Uterus (tissue), 4 donors: ENCODE measurements around the gene GFOD2. TPM values are rescaled to one million over a fixed set of nuclear protein-coding genes. Genes with fewer than 3 reads are reported as not detected.

Source experiments
- DNase-seq, 2 donors: peaks; one replicate each; pipeline ENCODE4 v3.0.0-alpha.2; 2019 to 2020
- H3K27ac ChIP-seq, 2 donors: fragments of 200-600 bp; sonication (generic); 1 replicate in 1 of 2; 2 replicates in 1 of 2; pipeline ENCODE4 v1.5.1; 2016 to 2018
- H3K27me3 ChIP-seq, 2 donors: fragments of 200-600 bp; sonication (generic); one replicate each; pipeline ENCODE4 v1.5.1; 2018 to 2019; ENCODE audit warnings: control low read depth in 1 of 2
- H3K36me3 ChIP-seq, 2 donors: fragments of 200-600 bp; sonication (generic); one replicate each; pipeline ENCODE4 v1.5.1; 2019; ENCODE audit warnings: control low read depth in 1 of 2
- H3K4me1 ChIP-seq, 2 donors: fragments of 200-600 bp; sonication (generic); one replicate each; pipeline ENCODE4 v1.5.1; 2018 to 2019; ENCODE audit warnings: control low read depth in 1 of 2
- H3K4me3 ChIP-seq, 2 donors: fragments of 200-600 bp; sonication (generic); 1 replicate in 1 of 2; 2 replicates in 1 of 2; pipeline ENCODE4 v1.5.1; 2018 to 2019; ENCODE audit warnings: mild to moderate bottlenecking in 1 of 2
- H3K9me3 ChIP-seq, 2 donors: fragments of 200-600 bp; sonication (generic); one replicate each; pipeline ENCODE4 v1.5.1; 2019; ENCODE audit warnings: control low read depth in 1 of 2
- CTCF ChIP-seq, 4 experiments: fragments of 200-600 bp in 2 of 4; fragments of 450-650 bp in 2 of 4; sonication (generic) in 2 of 4; IDR thresholded peaks; one replicate each; pipeline ENCODE4 v1.5.1; 2016 to 2019; ENCODE audit warnings: antibody characterized with exemption in 4 of 4, mild to moderate bottlenecking in 2 of 4, moderate library complexity in 1 of 4
- POLR2A ChIP-seq, 2 donors: fragments of 450-650 bp; IDR thresholded peaks; one replicate each; pipeline ENCODE4 v1.6.1; 2016; ENCODE audit warnings: antibody characterized with exemption in 2 of 2, mild to moderate bottlenecking in 1 of 2, moderate library complexity in 1 of 2
- intact Hi-C: fragments of 100-400 bp; cut with DNase I; formaldehyde crosslinking; loops from one replicate; pipeline ENCODE4 v1.15.1; 2023; ENCODE audit warnings: low total_unique reads
- total RNA-seq, 4 donors: library from RNA; depleted of rRNA in 3 of 4; stranded (reverse); fragments of >200 nt in 3 of 4; gene quantifications; one replicate each; pipeline versions ENCODE4 v1.1.0 to v1.2.4, GENCODE V29; 2014 to 2023
- donor health status: DM: yes; HTN: yes; CAD: no.

GFOD2 gene
- total RNA-seq, 4 donors from 2014 or later, result 11.0 to 28.5 (median 26.3) TPM

DNA sequence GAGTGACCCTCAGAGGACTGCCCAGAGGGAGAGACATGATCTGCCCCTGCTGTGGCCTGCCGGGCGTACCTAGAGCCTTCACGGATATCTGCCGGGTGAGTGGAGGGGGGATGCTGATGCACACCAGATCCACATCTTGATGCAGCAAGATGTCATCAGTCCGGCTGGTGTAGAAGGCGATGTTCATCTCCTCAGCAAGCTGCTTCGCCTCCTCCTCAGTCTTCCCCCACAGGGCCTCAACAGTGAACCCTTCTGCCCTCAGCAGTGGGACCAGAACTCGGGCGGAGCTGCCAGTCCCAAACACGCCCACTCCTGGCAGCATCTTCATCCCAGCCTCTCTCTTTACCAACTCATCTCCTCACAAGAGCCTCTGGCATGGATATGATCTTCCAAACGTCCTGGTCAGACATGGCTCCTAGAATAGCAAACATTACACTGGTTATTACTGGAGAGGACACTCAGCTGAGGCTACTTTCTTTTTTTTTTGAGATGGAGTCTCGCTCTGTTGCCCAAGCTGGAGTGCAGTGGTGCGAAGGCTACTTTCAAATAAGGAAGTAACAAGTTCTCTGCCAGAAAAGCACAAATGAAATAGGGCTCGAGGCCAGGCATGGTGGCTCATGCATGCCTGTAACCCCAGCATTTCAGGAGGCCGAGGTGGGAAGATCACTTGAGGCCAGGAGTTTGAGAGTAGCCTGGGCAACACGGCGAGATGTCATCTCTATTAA lies 33.6 kb downstream of the GFOD2 start:
- TF ChIP-seq POLR2A (IDR thresholded peaks at IDR 0.05), result no peak
- no peak for TF ChIP-seq CTCF (IDR thresholded peaks at IDR 0.05)
- Histone ChIP-seq H3K27me3 (no peaks in the 10 kb centered on the region), H3K4me3 (no peak overlapping the region), H3K27ac (peak overlapping the region in 1 of 2 donors; percentile 42), H3K9me3 (no peaks in the 10 kb centered on the region), H3K36me3 (no peaks in the 10 kb centered on the region), H3K4me1 (no peaks in the 10 kb centered on the region)
- DNase-seq, result no peak
- intact Hi-C loops, result no loop called here

- Histone ChIP-seq H3K36me3 (no peaks in the 10 kb centered on the region), H3K4me3 (no peak overlapping the region), H3K27ac (no peak overlapping the region), H3K9me3 (no peaks in the 10 kb centered on the region), H3K27me3 (no peaks in the 10 kb centered on the region), H3K4me1 (no peaks in the 10 kb centered on the region)
- intact Hi-C loops, result no loop called here
- DNase-seq, result no peak
- TF ChIP-seq POLR2A (IDR thresholded peaks at IDR 0.05) (no peak), CTCF (IDR thresholded peaks at IDR 0.05) (no peak)
Measured at GRCh38 chr16:67683767-67684166, 35.3 kb downstream of the GFOD2 start.

- Histone ChIP-seq H3K4me1 (no peaks in the 10 kb centered on the region), H3K36me3 (no peaks in the 10 kb centered on the region), H3K9me3 (no peaks in the 10 kb centered on the region), H3K27ac (no peak overlapping the region), H3K4me3 (no peak overlapping the region), H3K27me3 (no peaks in the 10 kb centered on the region)
- no peak for DNase-seq
- intact Hi-C loops, result no loop called here
- no peak for TF ChIP-seq CTCF (IDR thresholded peaks at IDR 0.05)
- no peak for TF ChIP-seq POLR2A (IDR thresholded peaks at IDR 0.05)
Measured at GRCh38 chr16:67679935-67680897, 38.9 kb downstream of the GFOD2 start.

DNA sequence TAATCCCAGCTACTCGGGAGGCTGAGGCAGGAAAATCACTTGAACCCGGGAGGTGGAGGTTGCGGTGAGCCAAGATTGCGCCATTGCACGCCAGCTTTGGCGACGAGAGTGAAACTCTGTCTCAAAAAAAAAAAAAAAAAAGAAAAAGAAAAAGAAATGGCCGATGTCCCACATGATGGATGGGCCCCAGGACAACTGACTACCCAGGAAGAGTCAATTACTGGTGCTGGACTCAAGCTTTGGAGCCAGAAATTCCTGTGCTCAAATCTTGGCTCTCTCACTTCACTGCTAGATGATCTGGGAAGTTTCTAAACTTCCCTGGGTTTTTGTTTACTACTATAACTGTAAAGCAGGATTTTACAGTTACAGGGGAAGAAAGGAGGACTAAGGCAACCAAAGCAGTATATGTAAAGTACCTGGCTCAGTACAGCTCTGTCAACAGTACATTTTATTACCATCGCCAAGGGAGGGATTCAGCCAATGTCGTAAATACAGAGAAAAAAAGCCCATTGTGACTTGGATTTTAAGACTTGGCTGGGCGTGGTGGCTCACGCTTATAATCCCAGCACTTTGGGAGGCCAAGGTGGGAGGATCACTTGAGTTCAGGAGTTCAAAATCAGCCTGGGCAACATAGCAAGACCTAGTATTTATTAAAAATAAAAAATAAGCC lies 40.6 kb downstream of the GFOD2 start:
- TF ChIP-seq CTCF (IDR thresholded peaks at IDR 0.05) (no peak), POLR2A (IDR thresholded peaks at IDR 0.05) (no peak)

More for the DNA sequence above, 40.6 kb downstream of the GFOD2 start:
- no peak for DNase-seq
- H3K36me3 ChIP-seq, result no peaks in the 10 kb centered on the region
- H3K27me3 ChIP-seq, result no peaks in the 10 kb centered on the region
- H3K4me1 ChIP-seq, result no peaks in the 10 kb centered on the region
- H3K27ac ChIP-seq, result peak overlapping the region in 1 of 2 donors; percentile 30
- intact Hi-C loops, result no loop called here
- no peak overlapping the region for H3K4me3 ChIP-seq
- no peaks in the 10 kb centered on the region for H3K9me3 ChIP-seq
